SJCRH30 (cell line): ENCODE measurements around the gene ARHGDIA. TPM values are rescaled to one million over a fixed set of nuclear protein-coding genes. Genes with fewer than 3 reads are reported as not detected.
"Not testable (repeated sequence)": the region's sequence is repeated elsewhere in the genome, so short reads cannot be mapped to it uniquely, and the experiment has no call there.

Source experiments
- DNase-seq, 2 experiments: peaks; one replicate each; pipeline ENCODE4 v3.0.0-alpha.2; 2015 to 2020
- H3K27ac ChIP-seq: fragments of 250-450 bp; sonication (Bioruptor Pico); 2 replicates; pipeline ENCODE4 v1.5.1; 2020; ENCODE audit warnings: mild to moderate bottlenecking, moderate library complexity
- H3K27me3 ChIP-seq: fragments of 250-450 bp; sonication (Bioruptor Pico); 2 replicates; pipeline ENCODE4 v1.5.1; 2020; ENCODE audit warnings: mild to moderate bottlenecking, moderate library complexity
- H3K36me3 ChIP-seq: fragments of 250-450 bp; sonication (Bioruptor Pico); 2 replicates; pipeline ENCODE4 v1.5.1; 2020; ENCODE audit warnings: mild to moderate bottlenecking, moderate library complexity
- H3K4me1 ChIP-seq: fragments of 250-450 bp; sonication (Bioruptor Pico); 2 replicates; pipeline ENCODE4 v1.5.1; 2020; ENCODE audit warnings: mild to moderate bottlenecking, moderate library complexity
- H3K4me3 ChIP-seq: fragments of 250-450 bp; sonication (Bioruptor Pico); 2 replicates; pipeline ENCODE4 v1.5.1; 2020; ENCODE audit warnings: mild to moderate bottlenecking, moderate library complexity
- H3K9me3 ChIP-seq: fragments of 250-450 bp; sonication (Bioruptor Pico); replicated peaks from 2 replicates; pipeline ENCODE4 v1.5.1; 2020; ENCODE audit warnings: mild to moderate bottlenecking, moderate library complexity
- total RNA-seq: library from RNA; depleted of rRNA; stranded (reverse); fragments of >200 nt; shearing (Covaris generic); gene quantifications from 2 replicates; pipeline ENCODE4 v1.2.3, GENCODE V29; 2014; rRNA removed

ARHGDIA gene
- total RNA-seq = 201 and 216 TPM in 2 replicates

DNA sequence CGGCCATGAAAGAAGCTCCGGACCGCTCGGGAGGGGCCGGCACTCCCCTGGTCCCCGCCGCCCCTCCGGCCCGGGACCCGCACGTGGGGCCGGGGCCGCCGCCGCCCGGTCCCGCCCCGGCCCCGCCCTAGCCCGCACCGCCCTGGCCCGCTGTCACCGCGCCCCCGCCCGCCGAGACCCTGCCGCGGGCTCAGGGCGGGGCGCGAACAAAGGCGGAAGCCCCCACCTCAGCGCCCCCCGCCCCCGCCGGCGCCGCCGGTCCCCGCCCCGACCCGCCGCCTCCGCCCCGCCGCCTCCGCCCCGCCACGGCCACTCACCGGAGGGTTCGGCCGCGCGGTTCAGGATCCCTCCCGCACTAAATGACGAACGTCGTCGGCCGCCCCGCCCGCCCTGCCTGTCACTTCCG, at the start of gene ARHGDIA:
ARHGDIA (minus strand) TSS at position 357 of the 406 bp plus-strand sequence. CDS start 1,407 bp downstream, outside the sequence.
- Histone ChIP-seq H3K36me3 (peaks cover 22% of the 10 kb centered on the region), H3K27me3 (no peaks in the 10 kb centered on the region), H3K4me3 (peak within 1 kb of the TSS; percentile 83), H3K9me3 (no peaks in the 10 kb centered on the region), H3K4me1 (peaks cover 7% of the 10 kb centered on the region), H3K27ac (peak within 1 kb of the TSS; percentile 91)
- DNase-seq = no peak

GRCh38 chr17:81918832-81919545, 47.9 kb upstream of the ARHGDIA start:
- Histone ChIP-seq H3K9me3 (no peaks in the 10 kb centered on the region), H3K36me3 (no peaks in the 10 kb centered on the region; the same call in 1 of the 2 replicates), H3K4me1 (no peaks in the 10 kb centered on the region), H3K27ac (no peak overlapping the region), H3K27me3 (no peaks in the 10 kb centered on the region), H3K4me3 (no peak overlapping the region)
- DNase-seq = no peak

- peak overlapping the region; percentile 90 for H3K4me3 ChIP-seq
- H3K36me3 ChIP-seq, H3K27me3 ChIP-seq, H3K27ac ChIP-seq, H3K4me1 ChIP-seq, H3K9me3 ChIP-seq, DNase-seq: not testable (repeated sequence)
Measured at GRCh38 chr17:81918333-81918669, 47.2 kb upstream of the ARHGDIA start.

GRCh38 chr17:81917565-81918332, 46.6 kb upstream of the ARHGDIA start, which contains the start of gene SIRT7:
Gene SIRT7 (minus strand): TSS chr17:81918176. CDS start chr17:81918131, 45 bp downstream.
- DNase-seq = peak; percentile 85 to 95
- Histone ChIP-seq H3K9me3 (no peaks in the 10 kb centered on the region), H3K27me3 (no peaks in the 10 kb centered on the region), H3K4me1 (no peaks in the 10 kb centered on the region), H3K36me3 (no peaks in the 10 kb centered on the region; the same call in 1 of the 2 replicates), H3K27ac (no peak within 1 kb of the TSS), H3K4me3 (peak within 1 kb of the TSS; percentile 90)

DNA sequence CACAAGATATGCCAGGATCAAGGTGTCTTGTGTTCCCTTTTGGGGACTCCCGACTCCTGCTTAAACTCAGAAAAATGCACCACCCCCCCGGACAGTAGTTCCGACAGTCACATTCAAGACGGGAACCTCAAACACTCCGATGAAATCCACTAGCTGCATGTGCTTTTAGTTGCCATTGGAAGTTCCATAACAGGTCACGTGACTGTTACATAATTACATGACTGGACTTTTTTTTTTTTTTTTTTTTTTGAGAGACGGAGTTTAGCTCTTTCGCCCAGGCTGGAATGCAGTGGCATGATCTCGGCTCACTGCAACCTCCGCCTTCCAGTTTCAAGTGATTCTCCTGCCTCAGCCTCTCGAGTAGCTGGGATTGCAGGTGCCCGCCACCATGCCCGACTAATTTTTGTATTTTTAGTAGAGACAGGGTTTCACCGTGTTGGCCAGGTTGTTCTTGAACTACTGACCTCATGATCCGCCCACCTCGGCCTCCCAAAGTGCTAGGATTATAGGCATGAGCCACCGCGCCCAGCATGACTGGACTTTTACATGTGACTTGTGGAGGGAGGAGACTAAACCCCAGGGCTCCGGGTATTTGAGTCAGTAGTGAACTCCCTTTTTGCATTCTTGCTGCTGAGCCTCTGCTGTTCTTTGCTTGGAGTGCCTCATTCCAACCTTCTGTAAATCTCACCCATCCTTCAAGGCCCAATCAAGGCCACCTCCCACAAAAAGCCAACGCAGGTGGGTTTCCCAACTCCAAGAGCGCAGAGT, 45.3 kb upstream of the ARHGDIA start:
- H3K27me3 ChIP-seq = no peaks in the 10 kb centered on the region
- H3K9me3 ChIP-seq = no peaks in the 10 kb centered on the region
- H3K27ac ChIP-seq = no peak overlapping the region
- H3K4me3 ChIP-seq = no peak overlapping the region
- no peaks in the 10 kb centered on the region for H3K4me1 ChIP-seq
- H3K36me3 ChIP-seq = peaks cover 4% of the 10 kb centered on the region; the same call in 1 of the 2 replicates
- DNase-seq = no peak

GRCh38 chr17:81915331-81915730, 44.2 kb upstream of the ARHGDIA start:
- Histone ChIP-seq H3K36me3 (peaks cover 4% of the 10 kb centered on the region; the same call in 1 of the 2 replicates), H3K27me3 (no peaks in the 10 kb centered on the region), H3K4me3 (no peak overlapping the region), H3K4me1 (no peaks in the 10 kb centered on the region; the same call in 1 of the 2 replicates), H3K9me3 (no peaks in the 10 kb centered on the region), H3K27ac (no peak overlapping the region)
- no peak for DNase-seq

- Histone ChIP-seq H3K36me3 (peaks cover 4% of the 10 kb centered on the region; the same call in 1 of the 2 replicates), H3K4me3 (no peak overlapping the region), H3K9me3 (no peaks in the 10 kb centered on the region), H3K27me3 (no peaks in the 10 kb centered on the region), H3K27ac (no peak overlapping the region), H3K4me1 (peaks cover 5% of the 10 kb centered on the region; the same call in 1 of the 2 replicates)
- no peak for DNase-seq
Measured at GRCh38 chr17:81914103-81914850, 43.1 kb upstream of the ARHGDIA start.

DNA sequence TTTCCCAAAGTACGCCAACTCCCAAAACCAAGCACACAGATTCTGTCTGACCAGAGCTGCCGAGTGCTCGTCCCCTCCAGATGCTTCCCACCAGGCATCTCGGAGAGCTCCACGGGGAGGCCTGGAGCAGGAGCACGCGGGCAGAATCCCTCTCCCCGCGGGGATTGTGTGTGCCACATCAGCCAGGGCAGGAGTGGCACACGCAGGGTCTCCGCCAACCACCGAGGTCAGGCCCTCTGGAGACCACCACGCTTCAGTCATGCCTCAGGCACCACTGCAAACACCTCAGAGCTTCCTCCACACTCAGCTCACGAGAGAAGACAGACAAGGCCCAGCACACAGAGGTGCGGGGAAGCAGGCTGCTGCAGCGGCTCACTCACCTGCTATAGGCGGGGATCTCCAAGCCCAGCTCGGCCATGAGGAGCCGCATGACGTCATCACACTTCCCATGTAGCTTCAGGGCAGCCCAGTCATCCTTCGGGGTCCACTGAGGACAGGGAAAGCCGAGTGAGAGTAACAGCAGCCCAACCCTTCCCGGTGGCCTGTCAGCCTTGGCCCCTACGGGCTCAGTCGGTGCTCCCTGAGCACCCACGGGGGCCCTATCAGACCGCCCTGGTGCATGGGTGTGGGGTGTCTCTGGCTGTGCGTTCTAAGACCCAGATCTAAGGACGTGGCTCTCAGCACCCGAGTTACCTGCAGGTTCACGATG, 42.4 kb upstream of the ARHGDIA start:
- H3K4me1 ChIP-seq = peaks cover 5% of the 10 kb centered on the region; the same call in 1 of the 2 replicates
- DNase-seq = no peak
- no peak overlapping the region for H3K27ac ChIP-seq
- no peak overlapping the region for H3K4me3 ChIP-seq
- H3K9me3 ChIP-seq = no peaks in the 10 kb centered on the region
- peaks cover 4% of the 10 kb centered on the region; the same call in 1 of the 2 replicates for H3K36me3 ChIP-seq
- no peaks in the 10 kb centered on the region for H3K27me3 ChIP-seq

GRCh38 chr17:81912441-81913309, 41.5 kb upstream of the ARHGDIA start:
- Histone ChIP-seq H3K36me3 (peaks cover 4% of the 10 kb centered on the region; the same call in 1 of the 2 replicates), H3K4me1 (peaks cover 5% of the 10 kb centered on the region; the same call in 1 of the 2 replicates), H3K27me3 (no peaks in the 10 kb centered on the region), H3K9me3 (no peaks in the 10 kb centered on the region), H3K27ac (no peak overlapping the region), H3K4me3 (no peak overlapping the region)
- DNase-seq = no peak

GRCh38 chr17:81911969-81912368, 40.8 kb upstream of the ARHGDIA start:
- peaks cover 4% of the 10 kb centered on the region; the same call in 1 of the 2 replicates for H3K36me3 ChIP-seq
- H3K4me3 ChIP-seq = peak overlapping the region; percentile 28; the same call in 1 of the 2 replicates
- DNase-seq = no peak
- no peaks in the 10 kb centered on the region for H3K27me3 ChIP-seq
- no peak overlapping the region for H3K27ac ChIP-seq
- peaks cover 5% of the 10 kb centered on the region; the same call in 1 of the 2 replicates for H3K4me1 ChIP-seq
- H3K9me3 ChIP-seq = no peaks in the 10 kb centered on the region

DNA sequence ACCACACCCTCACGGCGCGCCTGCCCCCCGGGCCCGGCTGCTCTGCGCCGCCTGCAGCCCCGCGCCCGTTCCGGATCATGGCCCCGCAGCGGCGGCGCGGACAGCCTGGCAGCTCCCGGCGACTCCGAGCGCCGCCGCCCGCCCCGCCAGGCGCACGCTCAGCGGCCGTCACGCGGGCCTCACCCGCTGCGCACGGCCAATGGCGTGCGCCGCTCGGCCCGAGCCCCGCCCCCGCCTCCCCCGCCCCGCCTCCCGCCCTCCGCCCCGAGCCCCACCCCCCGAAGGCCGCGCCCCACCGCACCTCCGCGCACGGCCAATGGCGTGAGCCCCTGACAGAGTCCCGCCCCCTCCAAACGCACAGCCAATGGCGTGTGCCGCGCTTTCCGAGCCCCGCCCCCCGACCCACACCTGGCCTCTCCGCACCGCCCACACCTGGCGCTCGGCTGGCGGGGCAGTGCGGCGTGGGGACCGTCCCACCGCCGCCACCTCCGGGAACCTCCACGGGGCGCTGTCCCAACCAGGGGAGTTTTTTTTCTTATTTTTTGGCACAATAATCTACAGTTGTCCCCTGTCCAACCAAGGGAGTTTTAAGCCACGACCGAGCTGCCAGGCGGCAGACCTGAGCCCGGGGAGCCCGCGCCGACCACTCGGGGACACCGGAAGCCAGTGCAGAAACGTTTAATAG, 40.3 kb upstream of the ARHGDIA start, which contains the start of gene PCYT2:
PCYT2 (minus strand) TSS at position 123 of the 685 bp plus-strand sequence; CDS start at position 79, 44 bp downstream.
- Histone ChIP-seq H3K27ac (no peak within 1 kb of the TSS), H3K4me1 (peaks cover 5% of the 10 kb centered on the region; the same call in 1 of the 2 replicates), H3K36me3 (peaks cover 4% of the 10 kb centered on the region; the same call in 1 of the 2 replicates), H3K4me3 (peak within 1 kb of the TSS; percentile 87), H3K27me3 (no peaks in the 10 kb centered on the region), H3K9me3 (no peaks in the 10 kb centered on the region)
- peak; percentile 95 to 96 for DNase-seq

DNA sequence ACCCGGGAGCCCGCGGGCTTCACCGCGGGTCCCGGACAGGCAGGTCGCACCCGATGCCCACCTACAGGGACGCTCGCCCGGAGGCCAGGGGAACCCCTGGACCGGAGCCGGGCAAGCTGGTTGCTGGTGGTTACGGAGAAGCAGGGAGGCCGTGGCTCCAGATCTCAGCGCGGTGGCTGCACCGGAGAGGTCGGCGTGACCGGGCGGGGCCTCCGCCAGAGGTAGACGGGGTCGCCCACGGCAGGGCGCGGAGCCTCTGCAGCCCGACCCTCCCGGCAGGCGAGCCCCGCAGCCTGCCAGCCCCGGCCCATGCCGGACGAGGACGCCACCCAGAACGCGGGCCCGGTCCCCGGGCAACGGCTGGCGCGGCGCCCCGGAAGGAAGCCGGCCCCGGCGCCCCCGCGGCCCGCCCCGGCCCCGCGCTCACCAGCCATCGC, 39.7 kb upstream of the ARHGDIA start:
- peaks cover 4% of the 10 kb centered on the region; the same call in 1 of the 2 replicates for H3K36me3 ChIP-seq
- H3K27ac ChIP-seq = no peak overlapping the region
- H3K4me1 ChIP-seq = peaks cover 5% of the 10 kb centered on the region; the same call in 1 of the 2 replicates
- peak in 1 of 2 experiments; percentile 45 for DNase-seq
- no peaks in the 10 kb centered on the region for H3K9me3 ChIP-seq
- H3K4me3 ChIP-seq = peak overlapping the region; percentile 87
- H3K27me3 ChIP-seq = no peaks in the 10 kb centered on the region
